Effector memory CD8-positive, alpha-beta T cell (primary cell): ENCODE results near the gene MIPEP.

Experiments used
- ATAC-seq: fragments of 150-1000 bp; cut with Tn5 transposase; replicated peaks from 2 replicates; pipeline ENCODE4 v1.10.0; 2021; ENCODE audit warnings: mild to moderate bottlenecking, moderate library complexity
- DNase-seq, 3 experiments: peaks; one replicate each; pipeline ENCODE4 v3.0.0; 2021
- H3K27ac Mint-ChIP-seq, 2 donors: one replicate each; pipeline ENCODE4 v1.8.0; 2022; ENCODE audit warnings: mild to moderate bottlenecking in 2 of 2, mixed read lengths in 2 of 2, moderate library complexity in 2 of 2
- H3K27me3 Mint-ChIP-seq, 2 donors: one replicate each; pipeline ENCODE4 v1.8.0; 2022; ENCODE audit warnings: mixed read lengths in 2 of 2
- H3K36me3 Mint-ChIP-seq: one replicate; pipeline ENCODE4 v1.8.0; 2022; ENCODE audit warnings: mild to moderate bottlenecking, moderate library complexity, mixed read lengths; ENCODE audit not compliant: insufficient read depth
- H3K4me1 Mint-ChIP-seq, 2 donors: one replicate each; pipeline ENCODE4 v1.8.0; 2022; ENCODE audit warnings: low read depth in 2 of 2, mixed read lengths in 2 of 2
- H3K4me3 Mint-ChIP-seq, 2 donors: one replicate each; pipeline ENCODE4 v1.8.0; 2022; ENCODE audit warnings: mild to moderate bottlenecking in 2 of 2, mixed read lengths in 2 of 2, moderate library complexity in 2 of 2
- H3K9me3 Mint-ChIP-seq, 2 donors: one replicate each; pipeline ENCODE4 v1.8.0; 2022; ENCODE audit warnings: mixed read lengths in 2 of 2

Gene MIPEP

GRCh38 chr13:23806874-23807526 is 82.2 kb downstream of the MIPEP start:
- no peak for DNase-seq
- Mint-ChIP-seq H3K9me3 (no peaks in the 10 kb centered on the region), H3K36me3 (no peaks in the 10 kb centered on the region), H3K27ac (no peak overlapping the region), H3K4me3 (no peak overlapping the region), H3K4me1 (no peaks in the 10 kb centered on the region), H3K27me3 (no peaks in the 10 kb centered on the region)
- no peak for ATAC-seq

GRCh38 chr13:23805821-23806220 is 83.4 kb downstream of the MIPEP start:
- H3K36me3 Mint-ChIP-seq, result no peaks in the 10 kb centered on the region
- ATAC-seq, result no peak
- H3K27me3 Mint-ChIP-seq, result no peaks in the 10 kb centered on the region
- H3K4me3 Mint-ChIP-seq, result no peak overlapping the region
- no peak for DNase-seq
- H3K9me3 Mint-ChIP-seq, result no peaks in the 10 kb centered on the region
- H3K4me1 Mint-ChIP-seq, result peaks cover 0 to 3% of the 10 kb centered on the region in 2 donors
- no peak overlapping the region for H3K27ac Mint-ChIP-seq

GRCh38 chr13:23805122-23805521 is 84.1 kb downstream of the MIPEP start:
- DNase-seq (no peak), ATAC-seq (no peak)
- Mint-ChIP-seq H3K4me3 (no peak overlapping the region), H3K36me3 (no peaks in the 10 kb centered on the region), H3K27ac (no peak overlapping the region), H3K9me3 (no peaks in the 10 kb centered on the region), H3K27me3 (no peaks in the 10 kb centered on the region), H3K4me1 (peaks cover 0 to 3% of the 10 kb centered on the region in 2 donors)

- no peaks in the 10 kb centered on the region for H3K36me3 Mint-ChIP-seq
- no peaks in the 10 kb centered on the region for H3K27me3 Mint-ChIP-seq
- no peak overlapping the region for H3K27ac Mint-ChIP-seq
- ATAC-seq (no peak), DNase-seq (no peak)
- no peaks in the 10 kb centered on the region for H3K9me3 Mint-ChIP-seq
- peaks cover 0 to 5% of the 10 kb centered on the region in 2 donors for H3K4me1 Mint-ChIP-seq
- no peak overlapping the region for H3K4me3 Mint-ChIP-seq
Measured at GRCh38 chr13:23804166-23804565, 85.0 kb downstream of the MIPEP start.

- Mint-ChIP-seq H3K4me1 (peaks cover 0 to 5% of the 10 kb centered on the region in 2 donors), H3K36me3 (peaks cover 2% of the 10 kb centered on the region)
Measured at GRCh38 chr13:23801141-23801540, 88.1 kb downstream of the MIPEP start.

GRCh38 chr13:23799945-23800344 is 89.3 kb downstream of the MIPEP start:
- H3K9me3 Mint-ChIP-seq, result no peaks in the 10 kb centered on the region
- H3K27me3 Mint-ChIP-seq, result no peaks in the 10 kb centered on the region
- ATAC-seq, result no peak
- H3K4me3 Mint-ChIP-seq, result no peak overlapping the region
- H3K36me3 Mint-ChIP-seq, result peaks cover 2% of the 10 kb centered on the region
- H3K4me1 Mint-ChIP-seq, result peaks cover 0 to 5% of the 10 kb centered on the region in 2 donors
- no peak for DNase-seq
- H3K27ac Mint-ChIP-seq, result no peak overlapping the region

More at GRCh38 chr13:23801141-23801540, 88.1 kb downstream of the MIPEP start:
- DNase-seq (no peak), ATAC-seq (no peak)
- H3K27ac Mint-ChIP-seq, result peak overlapping the region in 1 of 2 donors; percentile 11
- H3K4me3 Mint-ChIP-seq, result no peak overlapping the region
- H3K9me3 Mint-ChIP-seq, result no peaks in the 10 kb centered on the region
- H3K27me3 Mint-ChIP-seq, result no peaks in the 10 kb centered on the region

- Mint-ChIP-seq H3K36me3 (peaks cover 2% of the 10 kb centered on the region), H3K27ac (no peak overlapping the region), H3K4me1 (peaks cover 0 to 5% of the 10 kb centered on the region in 2 donors), H3K4me3 (no peak overlapping the region), H3K27me3 (no peaks in the 10 kb centered on the region), H3K9me3 (no peaks in the 10 kb centered on the region)
- ATAC-seq (no peak), DNase-seq (no peak)
Measured at GRCh38 chr13:23797276-23797903, 91.8 kb downstream of the MIPEP start.

- Mint-ChIP-seq H3K27me3 (no peaks in the 10 kb centered on the region), H3K9me3 (no peaks in the 10 kb centered on the region), H3K27ac (no peak overlapping the region), H3K36me3 (peaks cover 2% of the 10 kb centered on the region), H3K4me3 (no peak overlapping the region), H3K4me1 (peaks cover 0 to 5% of the 10 kb centered on the region in 2 donors)
- no peak for ATAC-seq
- DNase-seq, result no peak
Measured at GRCh38 chr13:23796551-23796950, 92.6 kb downstream of the MIPEP start.

- no peaks in the 10 kb centered on the region for H3K9me3 Mint-ChIP-seq
- H3K27ac Mint-ChIP-seq, result no peak overlapping the region
- no peaks in the 10 kb centered on the region for H3K27me3 Mint-ChIP-seq
- no peaks in the 10 kb centered on the region for H3K4me1 Mint-ChIP-seq
- no peak overlapping the region for H3K4me3 Mint-ChIP-seq
- peaks cover 2% of the 10 kb centered on the region for H3K36me3 Mint-ChIP-seq
- DNase-seq, result no peak
- ATAC-seq, result no peak
Measured at GRCh38 chr13:23794267-23795161, 94.7 kb downstream of the MIPEP start.

GRCh38 chr13:23793711-23794110 is 95.5 kb downstream of the MIPEP start:
- Mint-ChIP-seq H3K4me3 (no peak overlapping the region), H3K9me3 (no peaks in the 10 kb centered on the region), H3K36me3 (peaks cover 2% of the 10 kb centered on the region), H3K4me1 (no peaks in the 10 kb centered on the region), H3K27ac (no peak overlapping the region), H3K27me3 (no peaks in the 10 kb centered on the region)
- DNase-seq (no peak), ATAC-seq (no peak)

GRCh38 chr13:23792680-23793079 is 96.5 kb downstream of the MIPEP start:
- Mint-ChIP-seq H3K4me3 (no peak overlapping the region), H3K36me3 (peaks cover 2% of the 10 kb centered on the region), H3K9me3 (no peaks in the 10 kb centered on the region), H3K4me1 (no peaks in the 10 kb centered on the region), H3K27me3 (no peaks in the 10 kb centered on the region), H3K27ac (no peak overlapping the region)
- DNase-seq (no peak), ATAC-seq (no peak)

- Mint-ChIP-seq H3K27me3 (no peaks in the 10 kb centered on the region), H3K27ac (no peak overlapping the region), H3K36me3 (no peaks in the 10 kb centered on the region), H3K4me1 (no peaks in the 10 kb centered on the region), H3K9me3 (no peaks in the 10 kb centered on the region), H3K4me3 (no peak overlapping the region)
- no peak for ATAC-seq
- no peak for DNase-seq
Measured at GRCh38 chr13:23790577-23791170, 98.5 kb downstream of the MIPEP start.

- DNase-seq, result no peak
- Mint-ChIP-seq H3K27ac (no peak overlapping the region), H3K9me3 (no peaks in the 10 kb centered on the region), H3K36me3 (no peaks in the 10 kb centered on the region), H3K27me3 (no peaks in the 10 kb centered on the region), H3K4me3 (no peak overlapping the region), H3K4me1 (no peaks in the 10 kb centered on the region)
- no peak for ATAC-seq
Measured at GRCh38 chr13:23789576-23790346, 99.4 kb downstream of the MIPEP start.
